ENCODE results near the gene RGSL1. TPM values are rescaled to one million over a fixed set of nuclear protein-coding genes. Genes with fewer than 3 reads are reported as not detected.

RGSL1 gene
- total and polyA plus RNA-seq, 2 of the 8 experiments (the other 6 are each of a cell fraction or from before 2014, with no cell fraction given) = not detected

DNA sequence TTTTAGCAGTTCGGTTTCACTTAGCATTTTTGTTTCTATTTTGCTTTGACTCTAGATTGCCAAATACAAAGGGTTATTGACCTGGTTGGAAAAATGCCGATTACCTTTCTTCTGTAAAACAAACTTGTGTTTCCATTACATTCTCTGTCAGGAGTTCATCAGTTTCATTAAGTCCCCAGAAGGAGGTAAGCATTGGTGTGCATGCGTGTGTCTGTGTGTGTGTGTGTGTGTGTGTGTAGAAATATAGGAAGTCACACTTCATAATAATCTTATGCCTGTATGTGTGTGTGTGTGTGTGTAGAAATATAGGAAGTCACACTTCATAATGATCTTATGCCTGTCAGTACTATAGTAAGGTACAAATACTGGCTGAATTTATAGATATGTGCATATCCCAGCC is 10.0 kb downstream of the RGSL1 start (continued):
- TF ChIP-seq KDM1A (IDR thresholded peaks at IDR 0.05; ENCODE audit: borderline replicate concordance, low read length) = no peak
- TF ChIP-seq SRF (IDR thresholded peaks at IDR 0.05; ENCODE audit: low read depth, low read length) = no peak
- TF ChIP-seq HDAC6 (IDR thresholded peaks at IDR 0.05; ENCODE audit: low read depth, low read length) = no peak
- TF ChIP-seq TBP (IDR thresholded peaks at IDR 0.05; ENCODE audit: low read depth, low read length) = no peak

Data from H1 (cell line).